K562 (cell line): Measurements from ENCODE around the gene LRP1B. TPM values are rescaled to one million over a fixed set of nuclear protein-coding genes. Genes with fewer than 3 reads are reported as not detected.

Source experiments
- ETV6 ChIP-seq, 3 experiments: fragments of 150-350 bp in 1 of 3; sonication (generic) in 1 of 3; formaldehyde crosslinking in 1 of 3; IDR thresholded peaks; 2 replicates each; pipeline versions ENCODE4 v1.6.1 to v1.8.0; 2014 to 2022; ENCODE audit warnings: borderline replicate concordance in 2 of 3, low read depth in 2 of 3, antibody characterized with exemption in 1 of 3, low read length in 1 of 3, mild to moderate bottlenecking in 1 of 3, missing genetic modification reagents in 1 of 3
- RAD51 ChIP-seq: fragments of 450-650 bp; IDR thresholded peaks from 2 replicates; pipeline ENCODE4 v1.7.1; 2016; ENCODE audit warnings: low read depth, mild to moderate bottlenecking, borderline replicate concordance
- TGIF2 ChIP-seq: sonication (generic); formaldehyde crosslinking; IDR thresholded peaks from 2 replicates; pipeline ENCODE4 v1.8.1; 2022; ENCODE audit warnings: mild to moderate bottlenecking, missing genetic modification reagents, moderate library complexity
- ZC3H8 ChIP-seq: fragments of 450-650 bp; IDR thresholded peaks from 2 replicates; pipeline ENCODE4 v1.6.1; 2017
- polyA plus RNA-seq, 8 experiments: library from polyadenylated mRNA; depleted of rRNA in 4 of 8; stranded (reverse) in 5 of 8; unstranded in 3 of 8; fragments of >200 nt; fragmentation: Nextera tagmentation in 2 of 8; fragmentation: Illumina TruSeq in 1 of 8; extraction: Ambion mirVana in 2 of 8; extraction: Trizol in 1 of 8; gene quantifications; 2 replicates each; pipeline versions ENCODE4 v1.2.1 to v1.2.3, GENCODE V29; 2011 to 2014; ENCODE audit warnings: inconsistent platforms in 1 of 8, missing spikeins in 1 of 8
- total RNA-seq, 7 experiments: library from RNA; depleted of rRNA in 6 of 7; stranded (reverse); fragments of >200 nt in 6 of 7; fragmentation: Illumina TruSeq in 2 of 7; extraction: Trizol in 2 of 7; gene quantifications; 2 replicates each; pipeline versions ENCODE4 v1.2.1 to v1.2.3, GENCODE V29; 2011 to 2021; ENCODE audit warnings: low replicate concordance in 1 of 7
- TF ChIP-seq, protein P1 (sequence below): sonication (generic); formaldehyde crosslinking; IDR thresholded peaks from 2 replicates; pipeline ENCODE4 v1.8.1; 2023; ENCODE audit warnings: missing genetic modification reagents, mild to moderate bottlenecking, borderline replicate concordance
- TF ChIP-seq, protein P2 (sequence below): sonication (generic); IDR thresholded peaks from 2 replicates; pipeline ENCODE4 v1.6.1; 2016

LRP1B gene
- total and polyA plus RNA-seq, 9 of the 15 experiments (the other 6 are each of a cell fraction or from before 2014, with no cell fraction given) = not detected

DNA sequence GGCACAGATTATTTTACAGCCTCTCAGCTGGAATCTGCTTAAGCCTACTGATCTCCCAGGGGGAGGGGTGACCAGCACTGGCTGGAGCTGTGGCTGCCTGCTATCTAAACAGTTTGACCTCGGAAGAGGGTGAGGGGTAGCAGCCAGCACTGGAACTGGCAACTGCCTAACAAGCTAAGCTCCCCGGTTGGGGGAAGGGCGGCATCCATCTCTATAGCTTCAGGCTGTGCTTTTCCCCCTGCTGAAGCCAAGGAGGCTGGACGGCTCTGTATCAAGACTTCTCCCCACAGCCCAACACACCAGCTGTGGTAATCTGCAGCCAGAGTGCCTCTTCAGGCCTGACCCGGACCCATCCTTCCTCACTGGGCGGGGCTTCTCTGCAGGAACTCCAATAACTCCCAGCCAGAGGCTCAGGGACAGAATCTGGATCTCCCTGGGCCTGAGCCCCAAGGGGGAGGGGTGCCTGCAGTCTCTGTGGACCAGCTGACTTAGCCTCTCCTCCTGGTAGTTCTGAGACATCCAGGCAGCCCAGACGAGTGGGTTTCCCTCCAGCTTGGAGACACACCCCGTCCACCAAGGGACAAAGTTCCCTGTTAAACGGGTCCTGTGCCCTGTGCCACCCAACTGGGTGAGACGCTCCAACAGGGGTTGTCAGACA lies 560.2 kb downstream of the LRP1B start (continued):
- TF ChIP-seq, protein P1, sequence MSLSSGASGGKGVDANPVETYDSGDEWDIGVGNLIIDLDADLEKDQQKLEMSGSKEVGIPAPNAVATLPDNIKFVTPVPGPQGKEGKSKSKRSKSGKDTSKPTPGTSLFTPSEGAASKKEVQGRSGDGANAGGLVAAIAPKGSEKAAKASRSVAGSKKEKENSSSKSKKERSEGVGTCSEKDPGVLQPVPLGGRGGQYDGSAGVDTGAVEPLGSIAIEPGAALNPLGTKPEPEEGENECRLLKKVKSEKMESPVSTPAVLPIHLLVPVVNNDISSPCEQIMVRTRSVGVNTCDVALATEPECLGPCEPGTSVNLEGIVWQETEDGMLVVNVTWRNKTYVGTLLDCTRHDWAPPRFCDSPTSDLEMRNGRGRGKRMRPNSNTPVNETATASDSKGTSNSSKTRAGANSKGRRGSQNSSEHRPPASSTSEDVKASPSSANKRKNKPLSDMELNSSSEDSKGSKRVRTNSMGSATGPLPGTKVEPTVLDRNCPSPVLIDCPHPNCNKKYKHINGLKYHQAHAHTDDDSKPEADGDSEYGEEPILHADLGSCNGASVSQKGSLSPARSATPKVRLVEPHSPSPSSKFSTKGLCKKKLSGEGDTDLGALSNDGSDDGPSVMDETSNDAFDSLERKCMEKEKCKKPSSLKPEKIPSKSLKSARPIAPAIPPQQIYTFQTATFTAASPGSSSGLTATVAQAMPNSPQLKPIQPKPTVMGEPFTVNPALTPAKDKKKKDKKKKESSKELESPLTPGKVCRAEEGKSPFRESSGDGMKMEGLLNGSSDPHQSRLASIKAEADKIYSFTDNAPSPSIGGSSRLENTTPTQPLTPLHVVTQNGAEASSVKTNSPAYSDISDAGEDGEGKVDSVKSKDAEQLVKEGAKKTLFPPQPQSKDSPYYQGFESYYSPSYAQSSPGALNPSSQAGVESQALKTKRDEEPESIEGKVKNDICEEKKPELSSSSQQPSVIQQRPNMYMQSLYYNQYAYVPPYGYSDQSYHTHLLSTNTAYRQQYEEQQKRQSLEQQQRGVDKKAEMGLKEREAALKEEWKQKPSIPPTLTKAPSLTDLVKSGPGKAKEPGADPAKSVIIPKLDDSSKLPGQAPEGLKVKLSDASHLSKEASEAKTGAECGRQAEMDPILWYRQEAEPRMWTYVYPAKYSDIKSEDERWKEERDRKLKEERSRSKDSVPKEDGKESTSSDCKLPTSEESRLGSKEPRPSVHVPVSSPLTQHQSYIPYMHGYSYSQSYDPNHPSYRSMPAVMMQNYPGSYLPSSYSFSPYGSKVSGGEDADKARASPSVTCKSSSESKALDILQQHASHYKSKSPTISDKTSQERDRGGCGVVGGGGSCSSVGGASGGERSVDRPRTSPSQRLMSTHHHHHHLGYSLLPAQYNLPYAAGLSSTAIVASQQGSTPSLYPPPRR (CRISPR knock-in tag) = no peak
- TF ChIP-seq ETV6 (IDR thresholded peaks at IDR 0.05; ENCODE audit: borderline replicate concordance in 1 of 2, low read depth in 2 of 2, low read length in 1 of 2) = no peak
- no peak for TF ChIP-seq ETV6 (CRISPR knock-in tag; IDR thresholded peaks at IDR 0.05; ENCODE audit: borderline replicate concordance)
- TF ChIP-seq ZC3H8 = no peak
- TF ChIP-seq RAD51 = no peak
- no peak for TF ChIP-seq TGIF2 (CRISPR knock-in tag)
- TF ChIP-seq, protein P2, sequence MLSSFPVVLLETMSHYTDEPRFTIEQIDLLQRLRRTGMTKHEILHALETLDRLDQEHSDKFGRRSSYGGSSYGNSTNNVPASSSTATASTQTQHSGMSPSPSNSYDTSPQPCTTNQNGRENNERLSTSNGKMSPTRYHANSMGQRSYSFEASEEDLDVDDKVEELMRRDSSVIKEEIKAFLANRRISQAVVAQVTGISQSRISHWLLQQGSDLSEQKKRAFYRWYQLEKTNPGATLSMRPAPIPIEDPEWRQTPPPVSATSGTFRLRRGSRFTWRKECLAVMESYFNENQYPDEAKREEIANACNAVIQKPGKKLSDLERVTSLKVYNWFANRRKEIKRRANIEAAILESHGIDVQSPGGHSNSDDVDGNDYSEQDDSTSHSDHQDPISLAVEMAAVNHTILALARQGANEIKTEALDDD = no peak
- TF ChIP-seq, all 486 proteins: peak for 0
